ENCODE data around the gene KPNA3. TPM values are rescaled to one million over a fixed set of nuclear protein-coding genes. Genes with fewer than 3 reads are reported as not detected.
"Not testable (repeated sequence)": the region's sequence is repeated elsewhere in the genome, so short reads cannot be mapped to it uniquely, and the experiment has no call there.

Gene KPNA3
- total RNA-seq, 1 experiment from 2014 or later: 34.7 TPM

DNA sequence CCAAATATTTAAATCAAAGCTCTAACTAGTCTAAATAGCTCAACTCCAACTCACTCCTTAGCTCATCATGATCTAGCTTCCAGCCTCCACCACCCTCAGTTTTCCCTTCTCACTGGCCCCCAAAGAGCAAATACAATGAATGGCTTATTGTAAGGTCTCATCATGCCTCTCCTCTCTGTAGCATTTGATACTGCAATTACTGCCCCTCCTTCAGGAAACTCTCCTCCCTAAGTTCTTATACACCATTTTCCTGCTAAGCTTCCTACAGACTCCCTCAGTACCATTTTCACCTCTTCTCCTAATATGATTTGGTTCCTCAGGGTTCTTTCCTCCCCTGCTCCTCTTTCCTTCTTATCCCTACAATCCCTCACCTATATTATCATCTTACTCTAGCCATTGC is 12.8 kb downstream of the KPNA3 start:
- Histone ChIP-seq H3K36me3 (peaks cover 7% of the 10 kb centered on the region), H3K27me3 (no peaks in the 10 kb centered on the region), H3K9me3 (no peaks in the 10 kb centered on the region), H3K4me3 (no peak overlapping the region)
- DNase-seq: no peak

DNA sequence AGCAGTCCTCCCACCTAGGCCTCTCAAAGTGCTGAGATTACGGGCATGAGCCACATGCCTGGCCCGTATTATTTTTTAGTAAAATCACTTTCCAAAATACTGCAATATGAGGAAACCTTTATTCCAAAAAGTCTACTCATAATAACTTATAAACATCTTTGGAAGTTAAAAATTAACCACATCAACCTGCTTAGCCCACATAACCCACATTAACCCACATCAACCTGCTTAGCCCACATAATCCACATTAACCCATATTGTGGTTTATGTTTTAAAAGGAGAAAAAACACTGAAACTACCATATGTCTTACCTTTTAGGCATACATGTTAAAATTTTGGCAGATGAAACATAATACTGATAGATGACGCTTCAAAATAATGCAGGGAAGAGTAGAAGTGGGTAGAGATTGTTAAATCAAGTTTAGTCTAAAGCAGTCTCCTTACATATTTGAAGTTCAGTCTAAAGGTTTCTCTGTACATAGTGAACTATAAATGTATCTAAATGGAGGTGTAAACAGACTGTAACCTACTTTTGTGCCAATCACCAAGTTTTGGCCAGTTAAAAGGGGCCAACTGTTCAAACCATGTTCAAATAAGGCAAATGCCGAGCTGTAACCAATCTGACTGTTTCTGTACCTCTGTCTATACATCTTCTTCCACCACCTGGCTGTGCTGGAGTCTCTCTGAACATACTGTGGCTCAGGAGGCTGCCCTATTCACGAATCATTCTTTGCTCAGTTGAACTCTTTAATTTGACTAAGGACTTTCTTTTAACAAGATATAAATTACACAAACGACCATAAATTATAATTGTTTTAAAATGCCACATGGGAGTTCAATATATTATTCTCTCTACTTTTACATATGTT is 14.5 kb downstream of the KPNA3 start:
- H3K9me3 ChIP-seq: no peaks in the 10 kb centered on the region
- H3K36me3 ChIP-seq: no peaks in the 10 kb centered on the region; the same call in 1 of the 2 replicates
- H3K4me3 ChIP-seq: no peak overlapping the region
- no peaks in the 10 kb centered on the region for H3K27me3 ChIP-seq
- no peak for DNase-seq

DNA sequence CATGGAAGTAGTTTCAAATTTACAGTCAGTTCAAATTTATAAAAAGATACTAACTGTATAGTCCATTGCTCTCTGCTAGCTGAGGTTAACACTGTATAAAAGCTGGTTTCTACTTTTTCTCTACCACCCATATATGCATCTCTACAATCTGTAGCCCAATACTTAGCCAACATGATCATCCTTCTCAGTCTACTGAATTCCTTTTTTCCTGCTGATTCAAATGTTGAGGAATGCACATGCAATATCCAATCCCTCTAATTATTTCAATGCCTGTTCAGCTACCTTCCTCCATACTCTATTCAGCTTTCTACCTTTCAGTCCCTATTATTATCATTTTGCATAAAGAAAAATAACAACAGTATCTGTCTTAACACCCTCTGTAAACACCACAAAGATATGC is 15.6 kb downstream of the KPNA3 start:
- no peaks in the 10 kb centered on the region for H3K9me3 ChIP-seq
- H3K36me3 ChIP-seq: no peaks in the 10 kb centered on the region; the same call in 1 of the 2 replicates
- no peak for DNase-seq
- H3K4me3 ChIP-seq: no peak overlapping the region
- no peaks in the 10 kb centered on the region for H3K27me3 ChIP-seq

DNA sequence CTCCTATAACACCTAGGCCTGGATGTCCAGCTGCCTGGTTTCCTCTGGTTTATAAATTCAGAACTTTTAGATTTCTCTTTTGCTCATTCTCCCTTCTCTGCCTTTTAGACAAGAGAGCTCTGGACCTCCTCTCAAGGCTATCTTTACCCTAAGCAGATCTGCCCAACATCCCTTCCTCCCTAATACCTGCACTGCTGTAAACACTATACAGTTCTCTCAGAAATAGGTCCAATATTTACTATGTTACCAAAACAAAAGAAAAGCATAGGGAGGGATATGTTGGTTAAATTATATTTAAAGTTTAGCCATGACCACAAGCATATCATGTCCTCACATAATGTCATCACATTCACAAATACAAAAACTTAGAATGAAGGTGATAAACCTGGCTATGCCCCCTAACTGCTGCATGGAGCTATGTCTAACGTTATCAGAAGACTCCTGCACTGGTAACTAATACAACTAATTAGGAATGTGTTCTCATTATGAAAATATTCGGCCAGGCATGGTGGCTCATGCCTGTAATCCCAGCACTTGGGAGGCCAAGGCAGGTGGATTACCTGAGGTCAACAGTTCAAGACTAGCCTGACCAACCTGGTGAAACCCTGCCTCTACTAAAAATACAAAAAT is 18.0 kb downstream of the KPNA3 start:
- Histone ChIP-seq H3K27me3 (no peaks in the 10 kb centered on the region), H3K9me3 (no peaks in the 10 kb centered on the region), H3K36me3 (no peaks in the 10 kb centered on the region; the same call in 1 of the 2 replicates), H3K4me3 (no peak overlapping the region)
- no peak for DNase-seq

DNA sequence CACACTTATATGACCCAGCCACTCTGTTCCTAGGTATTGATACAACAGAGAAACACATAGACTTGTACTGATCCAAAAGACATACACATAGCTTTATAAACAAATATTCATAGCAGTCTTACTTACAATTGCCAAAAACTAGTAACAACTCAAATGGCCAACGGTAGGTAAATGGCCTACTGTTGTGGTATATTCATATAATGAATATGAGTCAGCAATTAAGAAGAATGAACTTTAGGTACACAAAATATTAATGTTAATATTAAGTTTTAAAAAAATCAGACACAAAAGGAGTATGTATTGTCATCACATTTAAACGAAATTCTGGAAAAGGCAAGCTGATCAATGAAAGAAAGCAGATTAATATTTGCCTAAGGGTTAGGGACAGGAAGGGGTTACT is 19.7 kb downstream of the KPNA3 start:
- Histone ChIP-seq H3K27me3 (no peaks in the 10 kb centered on the region), H3K4me3 (no peak overlapping the region), H3K9me3 (no peaks in the 10 kb centered on the region), H3K36me3 (no peaks in the 10 kb centered on the region; the same call in 1 of the 2 replicates)
- no peak for DNase-seq

DNA sequence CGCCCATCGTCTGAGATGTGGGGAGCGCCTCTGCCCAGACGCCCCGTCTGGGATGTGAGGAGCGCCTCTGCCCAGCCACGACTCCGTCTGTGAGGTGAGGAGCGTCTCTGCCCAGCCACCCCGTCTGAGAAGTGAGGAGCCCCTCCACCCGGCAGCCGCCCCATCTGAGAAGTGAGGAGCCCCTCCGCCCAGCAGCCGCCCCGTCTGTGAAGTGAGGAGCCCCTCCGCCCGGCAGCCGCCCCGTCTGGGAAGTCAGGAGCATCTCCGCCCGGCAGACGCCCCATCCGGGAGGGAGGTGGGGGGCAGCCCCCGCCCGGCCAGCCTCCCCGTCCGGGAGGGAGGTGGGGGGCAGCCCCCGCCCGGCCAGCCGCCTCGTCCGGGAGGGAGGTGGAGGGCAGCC is 30.7 kb downstream of the KPNA3 start:
- DNase-seq, H3K4me3 ChIP-seq, H3K9me3 ChIP-seq, H3K36me3 ChIP-seq, H3K27me3 ChIP-seq: not testable (repeated sequence)

DNA sequence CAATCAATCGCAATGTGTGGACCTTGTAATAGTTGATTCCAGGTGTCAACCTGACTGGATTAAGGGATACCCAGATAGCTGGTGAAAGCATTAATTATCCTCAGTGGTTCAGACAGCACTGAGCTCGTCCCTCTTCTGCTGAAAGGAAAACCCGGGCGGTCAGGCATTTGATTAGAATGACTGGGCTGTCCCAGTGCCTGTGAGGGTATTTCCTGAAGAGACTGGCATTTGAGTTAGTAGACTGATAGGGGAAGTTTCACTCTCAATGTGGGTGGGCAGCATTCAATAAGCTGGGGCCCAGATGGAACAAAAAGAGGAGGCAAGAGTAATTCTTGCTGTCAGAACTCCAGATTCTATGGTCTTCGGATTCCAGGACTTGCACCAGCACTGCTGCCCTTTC is 31.9 kb downstream of the KPNA3 start:
- Histone ChIP-seq H3K36me3 (peaks cover 2% of the 10 kb centered on the region; the same call in 1 of the 2 replicates), H3K9me3 (no peaks in the 10 kb centered on the region), H3K4me3 (no peak overlapping the region), H3K27me3 (no peaks in the 10 kb centered on the region)
- no peak for DNase-seq

DNA sequence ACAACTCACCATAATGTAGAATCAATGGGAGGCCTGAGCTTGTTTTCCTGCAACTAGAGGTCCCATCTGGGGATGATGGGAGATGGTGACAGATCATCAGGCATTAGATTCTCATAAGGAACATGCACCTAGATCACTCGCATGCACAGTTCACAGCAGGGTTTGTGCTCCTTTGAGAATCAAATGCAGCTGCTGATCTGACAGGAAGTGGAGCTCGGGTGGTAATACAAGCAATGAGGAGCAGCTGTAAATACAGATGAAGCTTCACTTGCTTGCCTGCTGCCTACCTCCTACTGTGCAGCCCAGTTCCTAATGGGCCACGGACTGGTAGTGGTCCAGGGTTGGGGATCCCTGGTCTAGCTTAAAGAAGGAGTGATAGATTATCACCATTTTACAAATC is 33.0 kb downstream of the KPNA3 start:
- no peaks in the 10 kb centered on the region for H3K27me3 ChIP-seq
- H3K36me3 ChIP-seq: peaks cover 2% of the 10 kb centered on the region; the same call in 1 of the 2 replicates
- DNase-seq: no peak
- no peaks in the 10 kb centered on the region for H3K9me3 ChIP-seq
- H3K4me3 ChIP-seq: no peak overlapping the region

DNA sequence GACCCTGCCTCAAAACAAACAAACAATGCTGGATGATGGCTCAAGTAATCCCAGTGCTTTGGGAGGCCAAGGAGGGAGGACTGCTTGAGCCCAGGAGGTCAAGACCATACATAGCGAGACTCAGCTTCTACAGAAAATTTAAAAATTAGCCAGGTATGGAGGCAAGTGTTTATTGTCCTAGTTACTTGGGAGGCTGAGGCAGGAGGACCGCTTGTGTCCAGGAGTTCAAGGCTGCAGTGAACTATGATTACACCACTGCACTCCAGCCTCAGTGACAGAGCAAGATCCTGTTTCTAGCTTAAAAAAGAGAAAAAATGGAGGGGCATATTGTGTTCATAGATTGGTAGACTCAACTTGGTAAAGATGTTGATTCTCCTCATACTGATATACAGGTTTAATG is 36.2 kb downstream of the KPNA3 start:
- Histone ChIP-seq H3K9me3 (no peaks in the 10 kb centered on the region; the same call in 1 of the 2 replicates), H3K4me3 (no peak overlapping the region)

DNA sequence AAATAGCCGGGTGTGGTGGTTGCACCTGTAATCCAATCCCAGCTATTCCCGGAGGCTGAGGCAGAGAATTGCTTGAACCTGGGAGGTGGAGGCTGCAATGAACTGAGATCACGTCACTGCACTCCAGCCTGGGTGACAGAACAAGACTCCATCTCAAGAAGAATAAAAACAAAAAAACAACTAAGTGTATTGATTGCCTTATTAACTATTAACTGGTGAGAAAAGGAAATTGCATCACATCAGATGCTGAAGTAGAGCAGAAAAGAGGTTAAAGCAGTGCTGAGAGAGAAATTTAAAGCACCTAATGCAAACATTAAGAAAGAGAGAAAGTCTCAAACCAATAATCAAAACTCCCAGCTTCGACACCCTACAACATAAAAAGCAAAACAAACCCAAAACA is 38.3 kb downstream of the KPNA3 start:
- Histone ChIP-seq H3K36me3 (no peaks in the 10 kb centered on the region), H3K4me3 (no peak overlapping the region), H3K27me3 (no peaks in the 10 kb centered on the region), H3K9me3 (no peaks in the 10 kb centered on the region; the same call in 1 of the 2 replicates)
- no peak for DNase-seq

More for the DNA sequence above, 36.2 kb downstream of the KPNA3 start:
- no peak for DNase-seq
- H3K36me3 ChIP-seq: no peaks in the 10 kb centered on the region
- H3K27me3 ChIP-seq: no peaks in the 10 kb centered on the region

DNA sequence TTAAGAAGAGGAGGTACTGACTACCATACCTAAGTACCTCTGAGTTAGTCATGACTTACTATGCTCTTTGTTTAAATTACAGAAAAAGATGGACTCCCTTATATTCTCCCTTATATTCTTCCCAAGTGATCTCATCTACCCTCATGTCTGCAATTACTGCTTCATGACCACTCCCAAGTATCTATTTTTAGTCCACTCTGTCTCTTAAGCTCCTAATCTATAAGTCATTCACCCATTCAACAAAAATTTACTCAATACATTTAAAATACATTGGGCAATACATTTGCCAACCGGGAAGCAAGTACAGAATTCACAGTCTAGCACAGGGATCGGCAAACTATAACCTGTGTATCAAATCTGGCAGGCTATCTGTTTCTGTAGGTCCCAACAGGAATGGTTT is 42.6 kb downstream of the KPNA3 start:
- Histone ChIP-seq H3K4me3 (no peak overlapping the region), H3K9me3 (no peaks in the 10 kb centered on the region; the same call in 1 of the 2 replicates), H3K27me3 (no peaks in the 10 kb centered on the region), H3K36me3 (peaks cover 14% of the 10 kb centered on the region)
- no peak for DNase-seq

DNA sequence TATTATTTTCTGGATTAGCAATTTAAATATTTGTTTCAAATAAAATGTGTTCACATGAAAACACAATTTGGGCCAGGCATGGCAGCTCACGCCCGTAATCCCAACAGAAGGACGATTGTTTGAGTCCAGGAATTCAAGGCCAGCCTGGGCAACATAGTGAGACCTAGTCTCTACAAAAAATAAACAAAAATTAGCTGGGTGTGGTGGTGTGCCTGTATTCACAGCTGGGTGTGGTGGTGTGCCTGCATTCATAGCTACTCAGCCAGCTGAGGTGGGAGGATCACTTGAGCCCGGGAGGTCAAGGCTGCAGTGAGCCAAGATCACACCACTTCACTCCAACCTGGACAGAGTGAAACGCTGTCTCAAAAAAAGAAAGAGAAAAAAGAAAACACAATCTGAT is 46.4 kb downstream of the KPNA3 start:
- DNase-seq: peak; percentile 6
- Histone ChIP-seq H3K36me3 (peaks cover 43% of the 10 kb centered on the region), H3K4me3 (no peak overlapping the region), H3K9me3 (no peaks in the 10 kb centered on the region), H3K27me3 (no peaks in the 10 kb centered on the region)

DNA sequence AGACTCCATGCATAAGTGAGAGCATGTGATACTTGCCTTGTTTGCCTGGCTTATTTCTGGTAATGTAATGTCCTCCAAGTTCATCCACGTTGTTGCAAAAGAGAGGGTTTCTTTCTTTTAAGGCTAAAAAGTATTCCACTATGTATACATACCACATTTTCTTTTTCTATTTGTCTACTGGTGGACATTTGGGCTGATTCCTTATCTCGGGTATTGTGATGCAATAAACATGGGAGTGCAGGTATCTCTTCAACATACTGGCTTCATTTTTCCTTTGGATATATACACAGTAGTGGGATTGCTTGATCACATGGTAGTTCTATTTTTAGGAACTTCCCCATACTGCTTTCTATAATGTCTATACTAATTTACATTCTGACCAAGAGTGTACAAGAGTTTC is 51.6 kb downstream of the KPNA3 start:
- H3K27me3 ChIP-seq: no peaks in the 10 kb centered on the region
- no peak overlapping the region for H3K4me3 ChIP-seq
- peaks cover 44% of the 10 kb centered on the region for H3K36me3 ChIP-seq
- DNase-seq: no peak
- H3K9me3 ChIP-seq: no peaks in the 10 kb centered on the region

DNA sequence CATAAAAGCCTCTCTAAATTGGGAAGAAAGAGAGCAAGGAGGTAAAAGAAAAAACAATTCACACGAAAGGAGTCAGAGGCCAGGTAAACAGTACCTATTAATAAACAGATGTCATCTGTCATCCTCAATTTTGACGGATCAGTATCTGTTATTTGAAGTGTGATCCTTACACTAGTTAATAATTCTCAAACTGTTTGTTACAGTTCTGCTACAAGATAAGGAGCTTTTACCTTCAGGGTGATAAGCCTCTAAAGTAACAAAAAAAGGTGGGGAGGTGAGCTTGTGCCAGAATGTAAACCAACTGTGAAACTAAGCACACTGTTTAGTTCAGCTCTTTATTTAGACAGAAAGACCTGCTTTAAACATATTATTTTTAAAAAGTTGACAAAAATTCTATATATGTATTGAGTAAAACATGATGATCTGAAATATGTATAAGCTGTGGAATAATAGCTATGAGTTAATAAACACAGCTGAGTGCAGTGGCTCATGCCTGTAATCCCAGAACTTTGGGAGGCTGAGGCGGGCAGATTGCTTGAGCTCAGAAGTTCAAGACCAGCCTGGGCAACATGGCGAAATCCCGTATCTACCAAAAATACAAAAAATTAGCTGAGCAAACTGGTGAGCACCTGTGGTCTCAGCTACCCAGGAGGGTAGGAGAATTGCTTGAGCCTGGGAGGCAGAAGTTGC is 52.8 kb downstream of the KPNA3 start:
- Histone ChIP-seq H3K9me3 (no peaks in the 10 kb centered on the region), H3K27me3 (no peaks in the 10 kb centered on the region), H3K36me3 (peaks cover 34% of the 10 kb centered on the region), H3K4me3 (no peak overlapping the region)
- no peak for DNase-seq

DNA sequence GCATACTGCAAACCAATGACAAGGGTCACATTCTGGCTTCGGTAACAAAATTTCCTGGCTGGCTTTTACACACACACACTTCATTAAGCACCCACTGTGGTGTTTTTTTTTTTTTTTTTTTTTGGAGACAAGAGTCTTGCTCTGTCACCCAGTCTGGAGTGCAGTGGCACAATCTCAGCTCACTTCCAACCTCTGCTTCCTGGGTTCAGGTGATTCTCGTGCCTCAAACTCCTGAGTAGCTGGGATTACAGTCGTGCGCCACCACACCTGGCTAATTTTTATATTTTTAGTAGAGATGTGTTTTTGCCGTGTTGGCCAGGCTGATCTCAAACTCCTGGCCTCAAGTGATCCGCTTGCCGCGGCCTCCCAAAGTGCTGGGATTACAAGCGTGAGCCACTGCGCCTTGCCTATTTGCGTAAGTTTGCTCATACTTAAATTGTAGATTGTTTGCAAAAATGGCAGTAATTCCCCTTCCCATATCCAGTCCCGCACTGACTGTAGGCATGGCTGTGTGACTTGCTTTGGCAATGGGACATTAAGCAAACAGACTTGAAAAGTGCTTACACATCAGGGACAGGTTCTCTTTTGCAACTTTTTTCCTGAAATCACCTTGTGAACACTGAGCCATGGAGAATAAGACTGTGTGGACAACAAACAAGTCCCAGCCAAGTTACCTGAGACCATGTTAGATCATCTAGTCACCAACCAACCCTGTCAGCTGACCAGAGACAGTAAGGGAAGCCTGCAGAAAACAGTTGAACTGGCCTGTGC is 59.1 kb downstream of the KPNA3 start:
- Histone ChIP-seq H3K4me3 (no peak overlapping the region), H3K36me3 (peaks cover 31% of the 10 kb centered on the region), H3K9me3 (no peaks in the 10 kb centered on the region), H3K27me3 (no peaks in the 10 kb centered on the region)
- DNase-seq: peak; percentile 38

DNA sequence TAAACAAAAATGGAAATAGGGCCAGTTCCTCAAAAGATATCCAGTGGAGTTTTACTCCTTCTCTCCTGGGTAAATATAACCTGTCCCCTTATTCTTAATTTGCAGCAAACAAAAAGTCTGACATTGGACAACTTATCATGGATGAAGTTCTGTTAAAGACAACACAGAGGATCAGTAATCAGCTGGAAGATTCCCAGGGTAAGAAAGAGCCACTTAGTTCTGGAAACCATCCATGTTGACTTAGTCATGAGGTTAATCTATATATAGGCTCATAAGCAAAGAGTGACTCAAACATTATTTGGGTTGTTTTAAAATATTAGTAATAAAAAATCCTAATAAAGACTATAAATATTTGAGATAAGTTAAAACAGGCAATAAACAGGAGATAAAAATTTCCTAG is 60.7 kb downstream of the KPNA3 start:
- peaks cover 36% of the 10 kb centered on the region for H3K36me3 ChIP-seq
- no peak overlapping the region for H3K4me3 ChIP-seq
- no peaks in the 10 kb centered on the region for H3K27me3 ChIP-seq
- no peak for DNase-seq
- H3K9me3 ChIP-seq: no peaks in the 10 kb centered on the region

DNA sequence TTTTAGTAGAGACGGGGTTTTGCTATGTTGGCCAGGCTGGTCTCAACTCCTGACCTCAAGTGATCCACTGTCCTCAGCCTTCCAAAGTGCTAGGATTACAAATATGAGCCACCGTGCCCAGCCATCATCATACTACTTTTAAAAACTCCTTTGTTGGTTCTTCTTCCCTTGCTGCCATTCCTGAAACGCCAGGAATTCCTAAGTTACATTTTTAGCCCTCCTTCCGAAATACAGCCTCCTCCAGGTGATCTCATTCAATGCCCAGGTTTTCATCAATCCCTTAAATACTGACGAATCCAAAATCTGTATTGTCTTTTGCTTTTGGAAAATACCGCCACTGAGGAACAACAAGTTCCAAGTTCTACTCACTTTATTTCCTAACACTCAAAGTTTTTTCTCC is 75.9 kb downstream of the KPNA3 start:
- no peaks in the 10 kb centered on the region for H3K27me3 ChIP-seq
- no peak for DNase-seq
- peaks cover 80% of the 10 kb centered on the region for H3K36me3 ChIP-seq
- H3K9me3 ChIP-seq: peaks cover 14% of the 10 kb centered on the region
- H3K4me3 ChIP-seq: no peak overlapping the region
